AG10803 (cell line): Measurements from ENCODE around the gene C1QA.

Experiments
- DNase-seq: peaks from one replicate; pipeline ENCODE4 v3.0.0; 2010; ENCODE audit warnings: low read depth
- H3K4me3 ChIP-seq: 2 replicates; pipeline ENCODE4 v1.5.1; 2011; ENCODE audit warnings: mild to moderate bottlenecking, low read length, control low read depth
- TF ChIP-seq, protein P1 (sequence below): conservative IDR thresholded peaks from 2 replicates; pipeline ENCODE4 v1.5.1; 2011; ENCODE audit warnings: mild to moderate bottlenecking, low read length, control low read depth, inconsistent platforms

The C1QA gene

DNA sequence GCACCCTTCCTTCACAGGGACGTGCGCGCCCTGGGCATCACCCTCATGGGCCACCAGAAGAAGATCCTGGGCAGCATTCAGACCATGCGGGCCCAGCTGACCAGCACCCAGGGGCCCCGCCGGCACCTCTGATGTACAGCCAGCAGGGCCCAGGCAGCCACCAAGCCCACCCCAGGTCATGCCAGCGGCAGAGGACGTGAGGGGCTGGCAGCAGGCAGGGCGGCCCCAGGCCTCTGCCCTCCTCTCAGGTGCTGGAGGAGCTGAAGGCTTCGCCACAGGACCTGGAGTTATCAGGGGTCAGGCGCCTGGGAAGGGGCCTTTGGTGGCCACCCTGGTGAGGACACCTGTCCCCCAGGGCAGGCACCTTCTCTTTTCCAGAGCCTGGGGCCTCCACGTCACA, 34.8 kb upstream of the C1QA start:
- no peak for DNase-seq
- TF ChIP-seq, protein P1, sequence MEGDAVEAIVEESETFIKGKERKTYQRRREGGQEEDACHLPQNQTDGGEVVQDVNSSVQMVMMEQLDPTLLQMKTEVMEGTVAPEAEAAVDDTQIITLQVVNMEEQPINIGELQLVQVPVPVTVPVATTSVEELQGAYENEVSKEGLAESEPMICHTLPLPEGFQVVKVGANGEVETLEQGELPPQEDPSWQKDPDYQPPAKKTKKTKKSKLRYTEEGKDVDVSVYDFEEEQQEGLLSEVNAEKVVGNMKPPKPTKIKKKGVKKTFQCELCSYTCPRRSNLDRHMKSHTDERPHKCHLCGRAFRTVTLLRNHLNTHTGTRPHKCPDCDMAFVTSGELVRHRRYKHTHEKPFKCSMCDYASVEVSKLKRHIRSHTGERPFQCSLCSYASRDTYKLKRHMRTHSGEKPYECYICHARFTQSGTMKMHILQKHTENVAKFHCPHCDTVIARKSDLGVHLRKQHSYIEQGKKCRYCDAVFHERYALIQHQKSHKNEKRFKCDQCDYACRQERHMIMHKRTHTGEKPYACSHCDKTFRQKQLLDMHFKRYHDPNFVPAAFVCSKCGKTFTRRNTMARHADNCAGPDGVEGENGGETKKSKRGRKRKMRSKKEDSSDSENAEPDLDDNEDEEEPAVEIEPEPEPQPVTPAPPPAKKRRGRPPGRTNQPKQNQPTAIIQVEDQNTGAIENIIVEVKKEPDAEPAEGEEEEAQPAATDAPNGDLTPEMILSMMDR = no peak
- H3K4me3 ChIP-seq = no peak overlapping the region

DNA sequence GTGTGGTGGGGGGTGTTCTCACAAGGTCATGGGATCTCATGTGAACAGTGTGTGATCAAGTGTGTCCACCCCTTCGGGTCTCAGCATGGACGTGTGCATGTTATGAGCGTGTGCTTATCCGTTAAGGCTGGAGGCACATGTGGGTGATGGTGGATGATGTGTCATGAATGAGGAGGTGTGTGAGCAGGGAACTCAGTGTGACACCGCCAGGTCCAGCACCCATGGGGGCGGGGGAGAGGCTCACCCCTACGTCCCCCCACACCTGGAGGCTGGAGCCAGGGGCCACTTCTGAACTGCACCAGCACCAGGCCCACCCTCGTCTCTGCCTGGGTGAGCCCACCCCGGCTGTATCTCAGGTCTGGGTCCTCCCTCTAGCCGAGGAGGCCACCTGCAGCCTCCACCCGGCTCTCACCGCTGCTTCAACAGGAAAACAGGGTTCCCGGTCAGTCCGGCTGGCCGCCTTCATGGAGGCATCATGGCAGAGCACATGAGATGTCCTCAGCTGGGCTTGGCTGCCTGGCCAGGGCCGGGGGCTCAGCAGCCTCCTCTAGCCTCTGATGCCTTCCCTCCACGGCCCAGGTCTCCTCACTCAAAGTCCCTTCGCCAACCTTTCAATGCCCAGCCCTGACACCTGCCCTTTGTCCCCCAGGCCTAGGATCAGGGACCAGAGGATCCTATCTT, 34.2 kb upstream of the C1QA start:
- H3K4me3 ChIP-seq = no peak overlapping the region
- TF ChIP-seq, protein P1 = no peak
- no peak for DNase-seq

DNA sequence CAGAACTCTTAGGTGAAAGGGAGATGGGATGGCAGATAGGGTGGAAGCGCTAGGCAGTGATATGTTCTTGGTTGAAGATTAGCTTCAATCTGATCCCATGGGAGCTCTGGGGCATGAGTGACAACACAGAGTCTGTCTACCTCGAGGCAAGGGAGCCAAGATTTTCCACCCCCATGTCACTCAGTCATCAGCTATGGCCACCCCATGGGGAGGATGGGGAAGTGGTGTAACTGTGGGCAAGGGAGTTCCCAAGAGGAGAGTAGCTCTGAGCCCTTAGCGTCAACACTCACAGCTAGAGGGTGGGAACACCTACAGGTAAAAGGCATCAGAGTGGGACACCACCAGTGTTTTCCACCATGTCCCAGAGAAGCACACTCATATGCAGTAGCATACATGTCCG, 30.3 kb upstream of the C1QA start:
- TF ChIP-seq, protein P1 = no peak
- no peak for DNase-seq
- H3K4me3 ChIP-seq = no peak overlapping the region

DNA sequence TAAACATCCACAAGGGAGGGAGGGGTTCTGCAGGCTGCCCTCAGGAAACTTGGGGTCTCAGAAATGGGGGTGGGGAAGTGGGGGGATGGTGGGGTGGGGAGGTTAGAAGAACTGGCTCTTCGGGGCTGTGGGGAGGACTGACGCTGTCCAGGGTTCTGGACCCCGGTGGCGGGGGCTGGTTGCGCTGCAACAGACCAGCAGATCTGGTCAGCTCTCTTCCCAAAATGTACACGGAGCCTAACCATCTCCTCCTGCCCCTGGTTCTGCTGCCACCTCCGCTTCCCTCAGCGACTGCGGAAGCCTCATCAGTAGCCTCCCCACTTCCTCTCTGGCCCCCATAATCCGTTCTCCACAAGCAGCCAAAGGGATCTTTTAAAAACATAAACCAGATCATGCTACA, 29.3 kb upstream of the C1QA start:
- H3K4me3 ChIP-seq = no peak overlapping the region
- TF ChIP-seq, protein P1 = no peak
- no peak for DNase-seq

DNA sequence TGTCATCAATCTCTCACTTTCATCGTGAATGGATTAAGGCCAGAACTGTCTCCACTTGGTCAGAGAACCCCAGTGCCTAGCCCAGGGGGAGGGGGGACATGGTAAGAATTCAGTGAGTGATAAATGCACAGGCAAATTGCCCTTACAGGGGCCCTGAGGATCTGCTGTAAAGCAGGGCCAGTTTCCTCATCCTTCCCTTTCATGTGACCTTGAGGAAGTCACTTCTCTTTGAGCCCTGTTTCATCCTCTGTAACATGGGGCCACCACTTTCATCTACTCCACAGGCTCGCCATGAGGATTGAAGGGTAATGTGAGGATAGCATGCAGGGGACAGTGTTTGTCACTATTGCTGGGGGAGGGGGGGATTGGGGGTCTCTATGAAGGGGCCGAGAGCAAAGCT, 28.1 kb upstream of the C1QA start:
- no peak for DNase-seq

DNA sequence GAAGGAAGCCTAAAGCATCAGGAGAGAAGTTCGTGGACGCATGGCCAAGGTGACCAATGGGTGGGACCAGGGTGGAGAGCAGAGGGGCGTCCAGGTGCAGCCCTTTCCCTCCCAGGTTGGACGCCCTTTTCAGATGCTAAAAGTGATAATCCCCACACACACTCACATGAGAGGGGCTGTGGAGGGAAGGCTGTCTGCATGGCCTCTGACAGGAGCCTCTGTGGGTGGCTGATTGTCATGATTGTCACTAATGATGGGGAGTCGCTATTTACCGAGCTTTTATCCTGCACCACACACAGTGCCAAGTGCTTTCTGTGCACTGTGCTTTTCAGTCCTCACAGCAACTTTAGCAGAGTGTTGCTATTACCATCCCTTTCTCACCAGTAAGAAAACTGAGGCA, 27.1 kb upstream of the C1QA start:
- no peak overlapping the region for H3K4me3 ChIP-seq
- no peak for DNase-seq
- TF ChIP-seq, protein P1 = no peak

More for the DNA sequence above, 28.1 kb upstream of the C1QA start:
- TF ChIP-seq, protein P1 = no peak
- H3K4me3 ChIP-seq = no peak overlapping the region

DNA sequence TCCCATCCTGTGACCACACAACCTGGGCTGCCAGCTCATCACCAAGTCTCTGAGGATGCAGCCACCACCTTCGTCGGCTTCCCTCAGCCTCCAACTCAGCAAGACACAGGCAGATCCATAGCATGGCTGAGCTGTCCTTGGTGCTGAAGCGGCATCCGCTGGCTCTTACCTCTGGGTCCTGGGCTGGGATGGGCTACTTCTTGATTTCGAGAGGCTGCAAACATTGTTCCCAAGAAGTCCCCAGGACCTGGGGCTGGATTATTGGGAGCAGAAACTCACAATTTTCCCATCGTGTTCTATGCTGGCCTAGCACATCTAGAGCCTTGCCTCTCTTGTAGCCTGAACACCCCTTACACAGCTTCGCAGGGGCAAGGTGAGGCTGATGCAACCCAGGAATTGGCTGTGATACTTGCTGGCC, 24.9 kb upstream of the C1QA start:
- H3K4me3 ChIP-seq = no peak overlapping the region
- peak; percentile 36 for DNase-seq
- TF ChIP-seq, protein P1 = no peak
